GM19324 (cell line): ENCODE measurements around the gene MCOLN2.
"Not testable (repeated sequence)": the region's sequence is repeated elsewhere in the genome, so short reads cannot be mapped to it uniquely, and the experiment has no call there.

Source experiments
- ATAC-seq: cut with Tn5 transposase; IDR thresholded peaks from one replicate; pipeline ENCODE4 v1.9.1; 2021; ENCODE audit warnings: mild to moderate bottlenecking, moderate library complexity; ENCODE audit not compliant: unreplicated experiment, low FRiP score

The MCOLN2 gene

DNA sequence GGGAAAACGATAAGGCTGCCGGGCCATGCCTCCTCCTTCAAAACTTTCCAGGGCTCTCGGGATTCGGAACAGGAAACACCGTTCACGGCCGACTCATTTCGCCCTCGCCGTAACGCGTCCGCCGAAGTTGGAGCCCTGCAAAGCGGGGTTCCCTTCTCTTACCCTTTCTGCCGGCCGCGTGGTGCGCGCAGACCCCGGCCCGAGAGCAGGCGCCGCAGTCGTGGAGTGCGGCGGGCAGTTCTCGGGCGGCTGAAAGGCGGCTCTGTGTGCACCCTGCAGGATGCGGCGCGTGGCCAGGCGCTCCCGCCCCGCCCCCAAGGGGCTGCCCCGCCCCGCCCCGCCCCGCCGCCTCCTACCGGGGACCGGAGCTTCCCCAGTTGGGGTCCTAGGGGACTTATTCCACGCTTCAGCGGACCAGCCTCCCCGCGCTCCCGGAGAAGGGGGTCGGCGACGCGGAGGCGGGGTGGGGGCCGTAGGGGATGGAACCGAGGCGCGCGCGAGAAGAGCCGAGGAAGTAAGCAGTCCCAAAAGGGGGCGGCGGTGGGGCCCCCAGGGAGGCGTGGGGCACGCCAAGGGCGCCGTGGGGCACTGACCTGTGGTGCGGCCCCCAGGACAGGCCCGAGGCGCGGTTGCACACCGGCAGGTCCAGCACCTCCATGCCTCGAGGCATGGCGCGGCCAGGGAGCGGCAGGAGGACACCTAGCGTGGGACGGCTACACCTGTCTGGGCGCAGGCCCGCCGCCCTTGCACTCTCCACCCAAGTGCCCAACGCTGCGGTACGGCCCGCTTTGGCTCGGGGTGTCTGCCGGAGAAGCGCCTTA lies at the start of gene MCOLN2:
TSS of gene MCOLN2 (minus strand) at position 268 of the 821 bp plus-strand sequence. CDS start at position 27, 241 bp downstream.
- peak; percentile 50 for ATAC-seq

DNA sequence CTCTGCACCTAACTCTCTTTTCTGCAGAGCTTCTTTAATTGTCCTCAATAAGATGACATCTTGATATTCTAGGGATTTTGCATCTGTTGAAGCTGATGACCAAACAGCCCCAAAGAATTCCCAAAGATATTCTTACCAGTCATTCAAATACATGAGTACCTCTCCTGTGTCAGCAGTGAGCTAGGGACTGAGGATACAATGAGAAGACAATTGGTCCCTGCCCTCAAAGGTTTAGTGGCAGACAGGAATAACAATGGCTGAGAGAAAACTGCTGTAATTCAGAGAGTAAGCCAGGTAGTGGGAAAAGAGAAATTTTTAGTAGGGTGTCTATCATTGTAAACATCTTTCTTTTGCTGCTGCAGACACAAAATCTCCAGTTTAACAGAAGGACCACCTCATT lies 45.5 kb upstream of the MCOLN2 start:
- ATAC-seq: no peak

DNA sequence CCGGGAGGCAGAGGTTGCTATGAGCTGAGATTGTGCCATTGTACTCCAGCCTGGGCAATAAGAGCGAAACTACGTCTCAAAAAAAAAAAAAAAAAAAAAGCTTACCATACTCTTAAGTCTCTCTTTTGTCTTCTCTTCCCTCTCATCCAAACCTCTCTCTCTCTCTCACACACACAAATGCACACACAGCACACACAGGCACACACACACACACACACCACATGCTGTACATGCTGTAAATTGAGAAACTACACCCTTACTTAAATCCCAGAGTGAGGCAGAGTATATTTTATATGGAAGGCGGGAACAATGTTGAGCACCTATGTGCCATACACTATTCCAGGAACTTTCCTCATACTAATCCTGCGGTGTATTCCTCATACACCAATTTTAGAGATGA lies 44.9 kb upstream of the MCOLN2 start:
- ATAC-seq: no peak

DNA sequence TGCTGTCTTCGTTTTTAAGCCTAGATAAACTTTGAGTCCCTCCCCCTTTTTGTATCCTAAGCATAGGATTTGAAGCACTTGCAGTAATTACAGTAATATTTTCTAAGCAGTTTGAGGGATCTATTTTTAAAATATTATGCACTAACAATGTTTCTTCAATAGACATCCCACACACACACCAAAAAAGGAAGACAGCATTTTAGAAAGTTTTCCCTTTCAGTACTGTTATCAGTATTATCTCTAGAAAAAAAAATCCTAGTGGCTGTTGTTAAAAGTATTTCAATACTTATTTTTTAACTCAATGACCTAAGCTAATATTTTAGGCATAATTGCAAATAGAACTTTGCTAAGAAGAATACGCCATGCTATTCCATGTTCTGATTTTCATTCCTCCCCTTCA lies 36.3 kb upstream of the MCOLN2 start:
- ATAC-seq: no peak

GRCh38 chr1:85030536-85030935 lies 33.6 kb upstream of the MCOLN2 start:
- no peak for ATAC-seq

DNA sequence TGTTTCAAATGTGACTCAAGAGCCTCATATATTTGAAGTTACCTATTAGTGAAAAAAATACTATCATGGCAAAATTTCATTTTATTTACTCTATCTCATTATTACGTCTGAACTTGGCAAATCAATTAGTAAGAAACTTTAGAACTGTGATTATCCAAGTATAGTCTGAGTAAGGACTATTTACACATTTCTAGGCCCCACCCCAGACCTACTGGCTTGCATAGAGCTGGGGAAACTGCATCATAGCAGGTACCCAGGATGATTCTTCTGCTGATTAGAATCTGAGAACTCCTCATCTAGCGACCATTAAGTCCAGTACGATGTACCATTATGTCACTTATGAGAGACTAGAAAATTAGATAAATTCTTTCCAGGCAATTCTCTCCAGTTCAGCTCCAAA lies 31.2 kb upstream of the MCOLN2 start:
- ATAC-seq: no peak

- ATAC-seq: peak; percentile 77
Observed at GRCh38 chr1:85027242-85027983, 30.5 kb upstream of the MCOLN2 start.

GRCh38 chr1:85025940-85026339 lies 29.0 kb upstream of the MCOLN2 start:
- ATAC-seq: no peak

- no peak for ATAC-seq
Observed at GRCh38 chr1:85024736-85025135, 27.8 kb upstream of the MCOLN2 start.

DNA sequence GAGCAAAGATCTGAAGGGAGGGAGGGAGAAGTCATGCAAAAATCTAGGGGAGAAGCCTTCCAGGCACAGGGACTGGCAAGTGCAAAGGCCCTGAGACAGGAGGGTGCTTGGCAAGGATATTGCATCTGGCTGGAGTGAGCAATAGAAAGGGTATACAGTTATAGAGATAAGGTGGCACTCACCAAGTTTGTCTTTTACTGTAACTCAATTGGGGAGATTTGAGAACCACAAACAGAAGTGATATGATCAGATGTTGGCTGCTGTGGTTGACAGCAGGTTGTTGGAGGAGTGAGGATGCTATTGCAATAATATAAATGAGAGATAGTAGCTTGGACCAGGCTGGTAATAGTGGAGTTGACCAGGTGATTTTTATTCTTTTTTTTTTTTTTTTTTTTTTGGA lies 25.8 kb upstream of the MCOLN2 start:
- ATAC-seq: no peak

DNA sequence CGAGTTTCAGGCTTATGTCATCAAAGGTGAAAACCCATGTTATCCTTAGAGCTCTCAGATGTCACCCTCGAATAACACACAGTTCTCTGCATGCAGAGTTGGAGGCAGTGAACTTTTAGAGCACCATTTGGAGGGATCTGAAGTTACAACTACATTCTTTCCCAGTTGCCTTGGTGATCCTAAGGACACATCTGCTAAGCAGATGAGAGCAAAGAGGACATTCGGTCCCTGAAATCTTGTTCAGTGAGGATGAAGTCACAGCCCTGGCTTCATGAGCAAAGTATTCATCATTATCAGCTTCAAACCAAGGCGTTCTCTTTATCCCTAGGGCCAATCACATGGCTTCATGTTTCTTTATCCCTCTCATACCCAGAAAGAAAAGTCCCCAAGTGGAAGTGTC lies 23.1 kb upstream of the MCOLN2 start:
- ATAC-seq: no peak

DNA sequence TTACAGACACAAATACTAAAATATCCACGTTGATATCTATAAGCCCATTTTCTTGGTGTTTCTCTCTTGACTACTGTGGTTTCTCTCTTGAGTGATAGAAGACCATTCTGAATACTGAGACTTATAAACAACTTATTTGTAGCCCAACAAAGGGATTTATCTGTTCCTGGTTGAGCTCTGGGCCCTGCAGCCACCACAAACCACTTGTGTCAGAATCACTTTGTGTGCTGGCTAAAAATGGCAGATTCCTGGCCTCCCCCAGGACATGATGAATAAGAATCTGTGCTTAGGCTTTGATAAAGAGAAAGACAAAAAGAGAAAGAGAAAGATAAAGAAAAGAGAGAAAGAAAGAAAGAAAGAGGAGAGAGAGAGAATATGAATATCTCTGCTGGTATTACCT lies 18.9 kb upstream of the MCOLN2 start:
- no peak for ATAC-seq

DNA sequence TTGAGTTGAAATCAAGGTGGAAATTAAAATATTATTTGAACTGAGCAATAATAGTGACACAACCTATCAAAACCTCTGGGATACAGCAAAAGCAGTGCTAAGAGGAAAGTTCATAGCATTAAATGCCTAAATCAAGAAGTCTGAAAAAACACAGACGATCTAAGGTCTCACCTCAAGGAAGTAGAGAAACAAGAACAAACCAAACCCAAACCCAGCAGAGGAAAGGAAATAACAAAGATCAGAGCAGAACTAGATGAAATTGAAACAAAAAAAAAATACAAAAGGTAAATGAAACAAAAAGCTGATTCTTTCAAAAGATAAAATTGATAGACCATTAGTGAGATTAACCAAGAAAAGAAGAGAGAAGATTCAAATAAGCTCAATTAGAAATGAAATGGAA lies 8.7 kb upstream of the MCOLN2 start:
- not testable (repeated sequence) for ATAC-seq

DNA sequence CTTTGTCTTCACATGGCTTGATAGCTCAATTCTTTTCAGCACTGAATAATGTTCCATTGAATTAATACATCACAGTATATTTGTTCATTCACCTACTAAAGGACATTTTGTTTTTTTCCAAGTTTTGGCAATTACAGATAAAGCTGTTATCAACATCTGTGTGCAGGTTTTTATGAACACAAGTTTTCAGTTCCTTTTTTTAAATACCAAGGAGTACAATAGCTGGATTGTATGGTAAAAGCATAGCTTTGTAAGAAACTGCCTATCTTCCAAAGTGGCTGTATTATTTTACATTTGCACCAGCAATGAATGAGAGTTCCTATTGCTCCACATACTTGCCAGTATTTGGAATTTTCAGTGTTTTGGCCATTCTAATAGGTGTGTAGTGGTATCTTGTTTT lies 4.8 kb upstream of the MCOLN2 start:
- no peak for ATAC-seq

- peak; percentile 45 for ATAC-seq
Observed at GRCh38 chr1:84998642-84999280, 1.8 kb upstream of the MCOLN2 start.

- peak; percentile 10 for ATAC-seq
Observed at GRCh38 chr1:84997667-84998600, 1.0 kb upstream of the MCOLN2 start.

DNA sequence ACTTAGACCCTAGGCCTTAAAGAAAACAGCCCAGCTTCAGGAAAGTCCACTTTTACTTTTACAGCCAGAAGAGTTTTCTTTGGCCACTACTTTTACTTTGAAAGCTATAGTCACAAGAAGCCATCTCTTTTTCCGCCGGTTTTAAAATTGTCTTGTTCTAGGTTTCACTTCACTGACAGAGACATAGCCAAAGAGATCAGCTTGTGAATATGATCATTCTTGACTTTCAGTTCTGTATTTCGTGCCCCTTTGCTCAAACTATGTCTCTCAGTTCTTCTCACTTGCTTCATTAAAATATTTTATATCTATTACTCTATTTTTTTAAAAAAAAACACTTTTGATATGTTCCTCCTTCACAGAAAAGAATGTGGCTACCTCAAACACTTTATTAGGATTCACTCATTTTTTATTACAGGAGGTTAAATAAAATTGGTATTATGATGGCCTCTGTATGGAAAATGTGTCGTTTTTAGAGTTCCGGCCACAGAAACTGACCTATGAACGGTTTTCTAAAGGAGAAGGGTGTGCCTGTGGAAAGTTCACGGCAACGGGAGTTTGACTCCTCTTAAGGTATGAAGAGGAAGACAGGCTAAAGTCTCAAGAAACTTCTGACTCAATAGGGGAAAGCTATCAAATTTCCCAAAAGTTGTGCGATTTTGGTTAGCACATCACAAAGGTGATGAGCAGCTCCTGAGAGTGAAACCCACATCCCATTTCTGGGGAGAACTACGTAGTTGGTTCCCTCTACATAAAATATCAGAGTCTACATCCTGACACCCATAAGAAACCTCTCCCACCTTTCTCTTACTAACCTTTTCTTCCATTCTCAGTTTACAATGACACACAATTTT lies 1.2 kb downstream of the MCOLN2 start:
- ATAC-seq: peak; percentile 29

GRCh38 chr1:84991097-84991920 lies 5.6 kb downstream of the MCOLN2 start:
- no peak for ATAC-seq

DNA sequence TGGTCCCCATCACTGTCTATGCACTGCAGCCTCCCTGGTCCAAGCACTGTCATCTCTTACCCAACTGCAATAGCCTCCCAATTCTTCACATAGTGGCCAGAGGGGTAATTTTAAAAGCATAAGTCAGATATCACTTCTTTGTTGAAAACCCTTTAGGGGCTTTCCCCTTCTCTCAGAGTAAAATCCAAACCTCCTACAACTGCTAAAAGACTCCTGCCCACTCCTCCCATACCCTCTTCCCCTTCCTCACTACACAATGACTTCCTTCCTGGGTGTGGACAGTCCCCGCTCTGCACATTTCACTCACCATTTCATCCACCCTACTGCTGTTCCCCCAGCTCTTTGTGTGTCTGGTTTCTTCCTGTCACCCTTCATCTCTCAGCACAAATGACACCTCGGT lies 8.3 kb downstream of the MCOLN2 start:
- ATAC-seq: no peak
